ENCODE measurements around the gene MIEN1. TPM values are rescaled to one million over a fixed set of nuclear protein-coding genes. Genes with fewer than 3 reads are reported as not detected.
A peak's percentile ranks its signal among the peaks of the same experiment; 100 is the strongest.

MIEN1 gene
- polyA plus RNA-seq, 3 donors: 61.7 to 141 (median 124) TPM

GRCh38 chr17:39737760-39738567 lies 7.6 kb upstream of the MIEN1 start, which contains the start of gene GRB7:
Gene GRB7 (plus strand): TSS chr17:39737938. CDS start chr17:39742302, 4,364 bp downstream.
- DNase-seq: no peak
- TF ChIP-seq, protein P1, sequence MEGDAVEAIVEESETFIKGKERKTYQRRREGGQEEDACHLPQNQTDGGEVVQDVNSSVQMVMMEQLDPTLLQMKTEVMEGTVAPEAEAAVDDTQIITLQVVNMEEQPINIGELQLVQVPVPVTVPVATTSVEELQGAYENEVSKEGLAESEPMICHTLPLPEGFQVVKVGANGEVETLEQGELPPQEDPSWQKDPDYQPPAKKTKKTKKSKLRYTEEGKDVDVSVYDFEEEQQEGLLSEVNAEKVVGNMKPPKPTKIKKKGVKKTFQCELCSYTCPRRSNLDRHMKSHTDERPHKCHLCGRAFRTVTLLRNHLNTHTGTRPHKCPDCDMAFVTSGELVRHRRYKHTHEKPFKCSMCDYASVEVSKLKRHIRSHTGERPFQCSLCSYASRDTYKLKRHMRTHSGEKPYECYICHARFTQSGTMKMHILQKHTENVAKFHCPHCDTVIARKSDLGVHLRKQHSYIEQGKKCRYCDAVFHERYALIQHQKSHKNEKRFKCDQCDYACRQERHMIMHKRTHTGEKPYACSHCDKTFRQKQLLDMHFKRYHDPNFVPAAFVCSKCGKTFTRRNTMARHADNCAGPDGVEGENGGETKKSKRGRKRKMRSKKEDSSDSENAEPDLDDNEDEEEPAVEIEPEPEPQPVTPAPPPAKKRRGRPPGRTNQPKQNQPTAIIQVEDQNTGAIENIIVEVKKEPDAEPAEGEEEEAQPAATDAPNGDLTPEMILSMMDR (IDR thresholded peaks at IDR 0.05): no peak
- no peaks in the 10 kb centered on the region for H3K36me3 ChIP-seq (replicated peaks in 1 of 2; ENCODE audit: control insufficient read depth in 1 of 2, insufficient read depth in 2 of 2, low read length in 2 of 2)
- peak within 1 kb of the TSS; percentile 45 to 82 for H3K4me3 Mint-ChIP-seq
- intact Hi-C loops (cut with micrococcal nuclease): no loop called here
- H3K27me3 ChIP-seq (ENCODE audit: control insufficient read depth in 2 of 2, insufficient read depth in 2 of 2, low read length in 2 of 2): peaks cover 39 to 64% of the 10 kb centered on the region in 2 donors
- H3K36me3 Mint-ChIP-seq: peaks cover 0 to 5% of the 10 kb centered on the region in 2 donors
- H3K79me2 ChIP-seq (ENCODE audit: insufficient read depth, low read length): no peaks in the 10 kb centered on the region
- H3K27ac Mint-ChIP-seq: no peak within 1 kb of the TSS
- peaks cover 0 to 9% of the 10 kb centered on the region in 2 donors for H3K9me3 ChIP-seq (replicated peaks in 1 of 2; ENCODE audit: control insufficient read depth in 1 of 2, insufficient read depth in 1 of 2, low read length in 2 of 2)
- H3K27me3 Mint-ChIP-seq (ENCODE audit: low read depth in 3 of 3): peaks cover 71 to 88% (median 86%) of the 10 kb centered on the region in 3 donors
- peaks cover 0 to 18% (median 7%) of the 10 kb centered on the region in 7 donors for H3K9me3 Mint-ChIP-seq
- peaks cover 11 to 19% of the 10 kb centered on the region in 2 donors for H3K4me1 ChIP-seq (ENCODE audit: control insufficient read depth in 1 of 2, insufficient read depth in 2 of 2, low read length in 2 of 2)
- no peaks in the 10 kb centered on the region for H4K20me1 ChIP-seq (ENCODE audit: insufficient read depth, low read length)
- H3K4me1 Mint-ChIP-seq: peaks cover 16% of the 10 kb centered on the region
- no peak within 1 kb of the TSS for H3K27ac ChIP-seq (ENCODE audit: low read depth in 1 of 2, low read length in 2 of 2)
- H3K4me2 ChIP-seq (replicated peaks; ENCODE audit: extremely low read depth, low read length, poor library complexity, severe bottlenecking): peak within 1 kb of the TSS; percentile 41
- H2AFZ ChIP-seq (ENCODE audit: insufficient read depth, low read depth, low read length, poor library complexity, severe bottlenecking): peak within 1 kb of the TSS; percentile 57
- H3K4me3 ChIP-seq (replicated peaks in 1 of 3; ENCODE audit: low read depth in 2 of 3, low read length in 3 of 3): peak within 1 kb of the TSS in 1 of 3 experiments; percentile 39
- 11% methylated on average over 25 of the region's 34 CpGs for WGBS (ENCODE audit: insufficient coverage)
- H3K9ac ChIP-seq (ENCODE audit: insufficient read depth, low read length, poor library complexity, severe bottlenecking): peak within 1 kb of the TSS; percentile 19

- H4K20me1 ChIP-seq (ENCODE audit: insufficient read depth, low read length): no peaks in the 10 kb centered on the region
- peaks cover 0 to 9% of the 10 kb centered on the region in 2 donors for H3K9me3 ChIP-seq (replicated peaks in 1 of 2; ENCODE audit: control insufficient read depth in 1 of 2, insufficient read depth in 1 of 2, low read length in 2 of 2)
- peaks cover 39 to 65% of the 10 kb centered on the region in 2 donors for H3K27me3 ChIP-seq (ENCODE audit: control insufficient read depth in 2 of 2, insufficient read depth in 2 of 2, low read length in 2 of 2)
- peak overlapping the region; percentile 57 for H2AFZ ChIP-seq (ENCODE audit: insufficient read depth, low read depth, low read length, poor library complexity, severe bottlenecking)
- DNase-seq: no peak
- Mint-ChIP-seq H3K4me1 (peaks cover 16% of the 10 kb centered on the region), H3K27me3 (ENCODE audit: low read depth in 3 of 3) (peaks cover 69 to 86% (median 85%) of the 10 kb centered on the region in 3 donors), H3K9me3 (peaks cover 0 to 18% (median 7%) of the 10 kb centered on the region in 7 donors), H3K4me3 (peak overlapping the region in 1 of 2 donors; percentile 76), H3K27ac (no peak overlapping the region), H3K36me3 (peaks cover 0 to 5% of the 10 kb centered on the region in 2 donors)
- intact Hi-C loops (cut with micrococcal nuclease): no loop called here
- peaks cover 11 to 19% of the 10 kb centered on the region in 2 donors for H3K4me1 ChIP-seq (ENCODE audit: control insufficient read depth in 1 of 2, insufficient read depth in 2 of 2, low read length in 2 of 2)
- 72% methylated on average over 9 of the region's 13 CpGs for WGBS (ENCODE audit: insufficient coverage)
- H3K9ac ChIP-seq (ENCODE audit: insufficient read depth, low read length, poor library complexity, severe bottlenecking): peak overlapping the region; percentile 19
- H3K36me3 ChIP-seq (replicated peaks in 1 of 2; ENCODE audit: control insufficient read depth in 1 of 2, insufficient read depth in 2 of 2, low read length in 2 of 2): no peaks in the 10 kb centered on the region
- TF ChIP-seq, protein P1 (IDR thresholded peaks at IDR 0.05): no peak
- peak overlapping the region; percentile 41 for H3K4me2 ChIP-seq (replicated peaks; ENCODE audit: extremely low read depth, low read length, poor library complexity, severe bottlenecking)
- peak overlapping the region in 1 of 3 experiments; percentile 39 for H3K4me3 ChIP-seq (replicated peaks in 1 of 3; ENCODE audit: low read depth in 2 of 3, low read length in 3 of 3)
- H3K79me2 ChIP-seq (ENCODE audit: insufficient read depth, low read length): no peaks in the 10 kb centered on the region
- no peak overlapping the region for H3K27ac ChIP-seq (ENCODE audit: low read depth in 1 of 2, low read length in 2 of 2)
Observed at GRCh38 chr17:39737206-39737759, 7.0 kb upstream of the MIEN1 start.
